Dermis microvascular lymphatic vessel endothelial cell (primary cell): ENCODE results near the gene DDX49. TPM values are rescaled to one million over a fixed set of nuclear protein-coding genes. Genes with fewer than 3 reads are reported as not detected.
"Not testable (repeated sequence)": the region's sequence is repeated elsewhere in the genome, so short reads cannot be mapped to it uniquely, and the experiment has no call there.

Experiments used
- DNase-seq, 2 donors: peaks; one replicate each; pipeline versions ENCODE4 v3.0.0 to v3.0.0-alpha.2; 2010; ENCODE audit warnings: low read depth in 2 of 2
- total RNA-seq: library from RNA; depleted of rRNA; stranded (reverse); fragments of >200 nt; gene quantifications from 2 replicates; pipeline ENCODE4 v1.2.1, GENCODE V29; 2014

DDX49 gene
- total RNA-seq, 1 donor from 2014 or later, result 42.7 TPM

GRCh38 chr19:18895038-18895823 is 24.3 kb upstream of the DDX49 start:
- DNase-seq, result peak; percentile 22 to 61

GRCh38 chr19:18895824-18896341 is 23.6 kb upstream of the DDX49 start, which contains the start of gene CERS1:
Gene CERS1, minus strand, starts transcription at chr19:18896158. Its CDS starts 86 bp downstream, at chr19:18896072.
- peak in 1 of 2 donors; percentile 45 for DNase-seq

GRCh38 chr19:18896421-18896841 is 23.1 kb upstream of the DDX49 start:
- no peak for DNase-seq

- DNase-seq, result no peak
Measured at GRCh38 chr19:18897094-18898029, 22.2 kb upstream of the DDX49 start.

- no peak for DNase-seq
Measured at GRCh38 chr19:18898081-18898606, 21.4 kb upstream of the DDX49 start.

- no peak for DNase-seq
Measured at GRCh38 chr19:18898607-18899408, 20.7 kb upstream of the DDX49 start.

GRCh38 chr19:18899624-18900560 is 19.6 kb upstream of the DDX49 start:
- no peak for DNase-seq

GRCh38 chr19:18900700-18901481 is 18.6 kb upstream of the DDX49 start:
- DNase-seq, result no peak

GRCh38 chr19:18901491-18901890 is 18.0 kb upstream of the DDX49 start:
- DNase-seq, result no peak

DNA sequence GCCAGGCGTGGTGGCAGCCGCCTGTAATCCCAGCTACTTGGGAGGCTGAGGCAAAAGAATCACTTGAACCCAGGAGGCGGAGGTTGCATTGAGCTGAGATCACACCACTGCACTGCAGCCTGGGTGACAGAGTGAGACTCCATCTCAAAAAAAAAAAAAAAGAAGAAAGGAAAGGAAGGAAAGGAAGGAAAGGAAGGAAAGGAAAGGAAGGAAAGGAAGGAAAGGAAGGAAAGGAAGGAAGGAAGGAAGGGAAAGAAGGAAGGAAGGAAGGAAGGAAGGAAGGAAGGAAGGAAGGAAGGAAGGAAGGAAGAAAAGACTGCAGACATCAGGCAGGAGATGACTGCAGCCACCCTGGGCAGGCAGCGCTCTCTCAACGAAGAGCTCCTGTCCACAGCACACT is 17.0 kb upstream of the DDX49 start:
- not testable (repeated sequence) for DNase-seq

- no peak for DNase-seq
Measured at GRCh38 chr19:18903156-18904037, 16.1 kb upstream of the DDX49 start.

- DNase-seq, result no peak
Measured at GRCh38 chr19:18904334-18905057, 15.0 kb upstream of the DDX49 start.

DNA sequence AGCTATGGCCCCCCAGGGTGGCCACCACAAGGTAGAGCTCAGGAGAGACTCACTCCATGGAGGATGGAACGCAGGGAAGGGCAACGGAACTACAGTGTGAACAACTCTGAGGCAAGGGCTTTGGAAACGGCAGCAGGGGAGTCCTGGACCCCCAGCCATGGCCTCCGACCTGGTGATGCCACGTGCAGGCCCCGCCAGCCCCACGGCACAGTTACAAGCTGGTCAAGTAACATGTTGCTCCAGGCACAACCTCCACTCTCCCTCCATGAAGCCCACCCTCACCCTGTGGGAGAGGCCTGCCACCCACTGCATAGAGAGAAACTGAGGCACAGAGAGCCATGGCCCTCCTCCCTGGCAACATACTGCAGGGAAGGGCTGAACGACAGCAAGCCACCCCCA is 14.5 kb upstream of the DDX49 start:
- no peak for DNase-seq

GRCh38 chr19:18905513-18906236 is 13.8 kb upstream of the DDX49 start:
- DNase-seq, result no peak

DNA sequence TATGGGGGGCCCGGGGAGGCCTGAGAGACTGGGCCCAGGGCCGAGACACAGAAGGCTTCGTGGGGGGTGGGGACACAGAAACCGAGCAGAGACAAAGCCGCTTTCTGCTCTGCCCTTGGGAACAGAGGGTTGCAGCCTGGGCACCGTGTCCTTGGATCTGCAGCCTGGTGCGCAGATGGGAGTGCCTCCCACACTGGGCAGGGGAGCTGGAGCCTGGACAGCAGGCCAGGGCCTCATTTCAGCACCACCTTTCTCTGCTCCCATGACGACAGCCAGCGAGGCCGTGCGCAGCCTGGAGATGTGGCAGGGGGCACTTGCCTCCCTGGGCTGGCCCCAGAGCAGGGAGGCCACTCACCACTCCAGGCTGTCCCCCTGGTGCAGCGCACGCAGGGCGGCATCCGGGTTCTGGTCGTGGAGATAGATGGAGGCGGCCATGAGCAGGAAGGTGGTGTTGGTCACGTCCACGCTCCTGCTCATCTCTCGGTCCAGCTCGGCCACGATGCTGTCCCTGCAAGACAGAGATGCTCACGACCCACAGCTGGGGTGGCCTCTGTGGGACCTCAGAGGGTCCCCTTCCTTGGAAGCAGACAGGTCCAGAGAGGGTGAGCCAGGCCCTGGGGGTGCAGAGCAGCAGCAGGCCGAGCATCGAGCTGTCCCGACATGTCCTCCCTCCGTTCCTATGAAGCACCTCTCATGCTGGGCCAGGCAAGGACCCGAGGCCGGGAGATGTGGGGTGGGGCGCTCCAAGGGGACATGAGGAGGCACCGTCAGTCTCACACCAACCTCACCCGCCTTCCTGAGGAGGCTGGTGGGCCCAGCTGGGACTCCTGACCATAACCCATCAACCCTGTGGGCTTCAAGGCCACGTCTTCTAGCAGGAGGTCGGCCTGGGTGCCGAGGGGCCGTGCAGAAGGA is 12.7 kb upstream of the DDX49 start:
- no peak for DNase-seq
